Endothelial cell of umbilical vein (primary cell): Measurements from ENCODE around the gene ASIC1. TPM values are rescaled to one million over a fixed set of nuclear protein-coding genes. Genes with fewer than 3 reads are reported as not detected.

Source experiments
- BruUV-seq: library from RNA; stranded (reverse); fragments of 400-500 nt; replicated peaks from 2 replicates; lab custom pipeline; 2021; lab: Mats Ljungman, UMichigan
- CTCF ChIA-PET: fragments of 300-600, 350-600 bp; sonication (Branson Sonifier 250); formaldehyde crosslinking; loops from one replicate; lab custom pipeline; 2021; ENCODE audit warnings: antibody characterized with exemption, inconsistent platforms; lab: Charles Lee
- POLR2A ChIA-PET: fragments of 300-600, 350-600 bp; sonication (Branson Sonifier 250); formaldehyde crosslinking; loops from one replicate; lab custom pipeline; 2021; ENCODE audit warnings: antibody characterized with exemption, inconsistent platforms; lab: Charles Lee
- DNase-seq: peaks from one replicate; pipeline ENCODE4 v3.0.0-alpha.2; 2011; ENCODE audit warnings: low read depth, low spot score
- FAIRE-seq: peaks from 2 replicates; lab custom pipeline; 2011; peaks lifted over from hg19 to GRCh38; lab: Jason Lieb, UNC
- H2AFZ ChIP-seq: 2 replicates; pipeline ENCODE4 v1.6.0; 2012; ENCODE audit warnings: low read depth, low read length, control low read depth, inconsistent platforms
- H3K27ac ChIP-seq: 2 replicates; pipeline ENCODE4 v1.5.1; 2011; ENCODE audit warnings: low read depth, mild to moderate bottlenecking, control low read depth, low read length, moderate library complexity; ENCODE audit not compliant: insufficient read depth
- H3K27me3 ChIP-seq, 2 experiments: 2 replicates each; pipeline versions ENCODE4 v1.6.0 to v1.6.1; 2011; ENCODE audit warnings: low read length in 2 of 2, mixed read lengths in 1 of 2; ENCODE audit not compliant: control insufficient read depth in 2 of 2, insufficient read depth in 2 of 2
- H3K36me3 ChIP-seq, 2 experiments: 2 replicates in 1 of 2; 3 replicates in 1 of 2; pipeline ENCODE4 v1.5.1; 2011; ENCODE audit warnings: low read length in 2 of 2, mild to moderate bottlenecking in 1 of 2, moderate library complexity in 1 of 2; ENCODE audit not compliant: control insufficient read depth in 2 of 2, insufficient read depth in 2 of 2; ENCODE audit errors: extremely low read depth in 1 of 2
- H3K4me1 ChIP-seq: 3 replicates; pipeline ENCODE4 v1.5.1; 2011; ENCODE audit warnings: mild to moderate bottlenecking, low read length; ENCODE audit not compliant: control insufficient read depth, insufficient read depth; ENCODE audit errors: extremely low read depth
- H3K4me2 ChIP-seq: 2 replicates; pipeline ENCODE4 v1.6.1; 2011; ENCODE audit warnings: low read length, control low read depth, mixed read lengths; ENCODE audit not compliant: insufficient read depth
- H3K4me3 ChIP-seq, 3 experiments: fragments of 200-600 bp in 1 of 3; sonication (generic), shearing (Covaris generic) in 1 of 3; replicated peaks in 1 of 3; 2 replicates each; pipeline ENCODE4 v1.5.1; 2011 to 2016; ENCODE audit warnings: control low read depth in 3 of 3, low read length in 3 of 3, mild to moderate bottlenecking in 2 of 3, inconsistent platforms in 1 of 3, low read depth in 1 of 3, moderate library complexity in 1 of 3; ENCODE audit not compliant: insufficient read depth in 1 of 3
- H3K79me2 ChIP-seq: 2 replicates; pipeline ENCODE4 v1.6.0; 2012; ENCODE audit warnings: low read length, inconsistent platforms; ENCODE audit not compliant: control insufficient read depth, insufficient read depth
- H3K9ac ChIP-seq: replicated peaks from 2 replicates; pipeline ENCODE3; 2011; ENCODE audit warnings: low read length, control low read depth; ENCODE audit not compliant: insufficient read depth; ENCODE audit errors: extremely low read depth
- H3K9me1 ChIP-seq: replicated peaks from 3 replicates; pipeline ENCODE4 v1.6.0; 2011; ENCODE audit warnings: mild to moderate bottlenecking, low read length; ENCODE audit not compliant: control insufficient read depth, insufficient read depth; ENCODE audit errors: extremely low read depth
- H3K9me3 ChIP-seq: replicated peaks from 2 replicates; pipeline ENCODE4 v1.5.1; 2012; ENCODE audit warnings: low read length, inconsistent platforms; ENCODE audit not compliant: control insufficient read depth, insufficient read depth
- H4K20me1 ChIP-seq: replicated peaks from 2 replicates; pipeline ENCODE3; 2011; ENCODE audit warnings: mild to moderate bottlenecking, low read length; ENCODE audit not compliant: control insufficient read depth, insufficient read depth; ENCODE audit errors: extremely low read depth
- EZH2 ChIP-seq: IDR thresholded peaks from 2 replicates; pipeline ENCODE4 v1.6.1; 2012; ENCODE audit warnings: borderline replicate concordance, low read depth, mild to moderate bottlenecking, moderate library complexity, low read length, inconsistent platforms; ENCODE audit not compliant: severe bottlenecking
- FOS ChIP-seq: IDR thresholded peaks from 2 replicates; pipeline ENCODE4 v1.6.1; 2011; ENCODE audit warnings: mild to moderate bottlenecking, low read length, moderate library complexity, borderline replicate concordance; ENCODE audit not compliant: insufficient read depth
- GATA2 ChIP-seq: IDR thresholded peaks from 2 replicates; pipeline ENCODE4 v1.7.0; 2011; ENCODE audit warnings: low read depth, mild to moderate bottlenecking, moderate library complexity, mixed read lengths, low read length; ENCODE audit not compliant: insufficient read length, insufficient read depth
- JUN ChIP-seq: IDR thresholded peaks from 2 replicates; pipeline ENCODE4 v1.6.1; 2011; ENCODE audit warnings: borderline replicate concordance, low read depth; ENCODE audit not compliant: insufficient read length, insufficient read depth
- MAX ChIP-seq: IDR thresholded peaks from 2 replicates; pipeline ENCODE4 v1.6.1; 2011; ENCODE audit not compliant: insufficient read depth, insufficient read length
- MYC ChIP-seq: IDR thresholded peaks from one replicate; pipeline ENCODE4 v1.6.1; 2011; ENCODE audit warnings: mild to moderate bottlenecking, low read depth, low read length
- POLR2A ChIP-seq: IDR thresholded peaks from 2 replicates; pipeline ENCODE4 v1.6.1; 2012; ENCODE audit warnings: low read depth, mild to moderate bottlenecking, control low read depth, low read length
- POLR2AphosphoS5 ChIP-seq: IDR thresholded peaks from 2 replicates; pipeline ENCODE4 v1.6.1; 2012; ENCODE audit warnings: low read depth, mild to moderate bottlenecking, control low read depth, low read length, moderate library complexity; ENCODE audit not compliant: insufficient read depth
- dilution Hi-C: fragments of 300-500 bp; cut with MboI; formaldehyde crosslinking; loops from one replicate; pipeline ENCODE4 v1.15.0; 2019; ENCODE audit warnings: low sequenced_read_pairs; ENCODE audit not compliant: extremely low pct_ligation_motif_present
- intact Hi-C: fragments of 100-400 bp; cut with micrococcal nuclease; formaldehyde crosslinking; loops from one replicate; pipeline ENCODE4 v1.10.0; 2022
- polyA plus RNA-seq, 4 experiments: library from polyadenylated mRNA; depleted of rRNA in 3 of 4; stranded (reverse) in 3 of 4; unstranded in 1 of 4; fragments of >200 nt; gene quantifications; 2 replicates each; pipeline versions ENCODE4 v1.2.1 to v1.2.3, GENCODE V29; 2011 to 2012; ENCODE audit warnings: missing spikeins in 1 of 4
- total RNA-seq: library from RNA; stranded (reverse); gene quantifications from 2 replicates; pipeline ENCODE4 v1.2.3, GENCODE V29; 2021
- TF ChIP-seq, protein P1 (sequence below), 2 donors: IDR thresholded peaks; 1 replicate in 1 of 2; 2 replicates in 1 of 2; pipeline ENCODE4 v1.5.1; 2011; ENCODE audit warnings: low read length in 2 of 2, mild to moderate bottlenecking in 2 of 2, moderate library complexity in 2 of 2, control low read depth in 1 of 2, inconsistent platforms in 1 of 2, low read depth in 1 of 2; ENCODE audit not compliant: insufficient read depth in 1 of 2; ENCODE audit errors: extremely low read depth in 1 of 2

The ASIC1 gene
- total and polyA plus RNA-seq, 2 donors (not counting 3 experiments of a cell fraction or from before 2014, with no cell fraction given) = 0.53 to 0.66 TPM

DNA sequence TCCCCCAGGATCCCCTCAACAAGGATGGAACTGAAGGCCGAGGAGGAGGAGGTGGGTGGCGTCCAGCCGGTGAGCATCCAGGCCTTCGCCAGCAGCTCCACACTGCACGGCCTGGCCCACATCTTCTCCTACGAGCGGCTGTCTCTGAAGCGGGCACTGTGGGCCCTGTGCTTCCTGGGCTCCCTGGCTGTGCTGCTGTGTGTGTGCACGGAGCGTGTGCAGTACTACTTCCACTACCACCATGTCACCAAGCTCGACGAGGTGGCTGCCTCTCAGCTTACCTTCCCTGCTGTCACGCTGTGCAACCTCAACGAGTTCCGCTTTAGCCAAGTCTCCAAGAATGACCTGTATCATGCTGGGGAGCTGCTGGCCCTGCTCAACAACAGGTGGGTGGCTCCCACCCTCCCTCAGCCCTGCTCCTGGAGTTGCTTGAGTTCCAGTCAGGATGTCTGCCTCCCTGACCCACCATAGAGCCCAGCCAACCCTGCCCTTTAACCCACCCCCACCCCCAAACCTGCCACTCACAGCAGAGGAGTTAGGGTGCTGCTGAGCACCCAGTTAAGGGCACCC, 1.4 kb downstream of the ASIC1 start:
- peak; percentile 45 for TF ChIP-seq EZH2
- no peak for TF ChIP-seq MAX
- no peak for TF ChIP-seq POLR2A
- TF ChIP-seq GATA2 = no peak
- TF ChIP-seq JUN = no peak
- dilution Hi-C loops = loop anchor here (25.0 kb wide), 1 partner anchor 97 kb away; the partner anchor contains the start of genes AQP2, AQP5 and AQP6
- Histone ChIP-seq H3K27ac (no peak overlapping the region), H3K36me3 (no peaks in the 10 kb centered on the region), H3K79me2 (no peaks in the 10 kb centered on the region), H3K9ac (no peak overlapping the region), H3K9me3 (no peaks in the 10 kb centered on the region), H3K4me2 (no peak overlapping the region), H3K4me1 (peaks cover 5% of the 10 kb centered on the region), H2AFZ (no peak overlapping the region), H3K4me3 (no peak overlapping the region), H3K9me1 (no peaks in the 10 kb centered on the region), H4K20me1 (no peaks in the 10 kb centered on the region), H3K27me3 (peaks cover 43 to 46% of the 10 kb centered on the region in 2 experiments)
- DNase-seq (no peak), FAIRE-seq (no peak)
- intact Hi-C loops = no loop called here
- POLR2A ChIA-PET = interaction anchor here (0.5 kb wide), 1 partner anchor 84 kb away, joined by 3 read pairs; no protein-coding TSS in a partner anchor
- CTCF ChIA-PET = interaction anchor here (0.8 to 7.7 kb wide), 8 partner anchors 9 to 192 kb away, joined by 3 to 168 read pairs (median 4); partner anchors contain the start of gene AQP6
- BruUV-seq = no TSS peak

GRCh38 chr12:50059440-50060119, 2.2 kb downstream of the ASIC1 start:
- H4K20me1 ChIP-seq = no peaks in the 10 kb centered on the region
- H2AFZ ChIP-seq = no peak overlapping the region
- no peaks in the 10 kb centered on the region for H3K79me2 ChIP-seq
- H3K9me3 ChIP-seq = no peaks in the 10 kb centered on the region
- peaks cover 46 to 50% of the 10 kb centered on the region in 2 experiments for H3K27me3 ChIP-seq
- ChIA-PET POLR2A (no interaction called here), CTCF (interaction anchor here (0.8 to 7.7 kb wide), 6 partner anchors 9 to 193 kb away, joined by 3 to 168 read pairs (median 6); partner anchors contain the start of gene AQP6)
- intact Hi-C loops = no loop called here
- H3K9ac ChIP-seq = no peak overlapping the region
- dilution Hi-C loops = loop anchor here (25.0 kb wide), 1 partner anchor 97 kb away; the partner anchor contains the start of genes AQP2, AQP5 and AQP6
- TF ChIP-seq GATA2 (no peak), MAX (no peak), MYC (no peak), FOS (no peak), POLR2AphosphoS5 (no peak), EZH2 (no peak), POLR2A (no peak), JUN (no peak)
- TF ChIP-seq, protein P1, sequence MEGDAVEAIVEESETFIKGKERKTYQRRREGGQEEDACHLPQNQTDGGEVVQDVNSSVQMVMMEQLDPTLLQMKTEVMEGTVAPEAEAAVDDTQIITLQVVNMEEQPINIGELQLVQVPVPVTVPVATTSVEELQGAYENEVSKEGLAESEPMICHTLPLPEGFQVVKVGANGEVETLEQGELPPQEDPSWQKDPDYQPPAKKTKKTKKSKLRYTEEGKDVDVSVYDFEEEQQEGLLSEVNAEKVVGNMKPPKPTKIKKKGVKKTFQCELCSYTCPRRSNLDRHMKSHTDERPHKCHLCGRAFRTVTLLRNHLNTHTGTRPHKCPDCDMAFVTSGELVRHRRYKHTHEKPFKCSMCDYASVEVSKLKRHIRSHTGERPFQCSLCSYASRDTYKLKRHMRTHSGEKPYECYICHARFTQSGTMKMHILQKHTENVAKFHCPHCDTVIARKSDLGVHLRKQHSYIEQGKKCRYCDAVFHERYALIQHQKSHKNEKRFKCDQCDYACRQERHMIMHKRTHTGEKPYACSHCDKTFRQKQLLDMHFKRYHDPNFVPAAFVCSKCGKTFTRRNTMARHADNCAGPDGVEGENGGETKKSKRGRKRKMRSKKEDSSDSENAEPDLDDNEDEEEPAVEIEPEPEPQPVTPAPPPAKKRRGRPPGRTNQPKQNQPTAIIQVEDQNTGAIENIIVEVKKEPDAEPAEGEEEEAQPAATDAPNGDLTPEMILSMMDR (IDR thresholded peaks at IDR 0.05; ENCODE audit: extremely low read depth in 1 of 2, insufficient read depth in 1 of 2, low read depth in 1 of 2, low read length in 2 of 2) = no peak
- H3K4me1 ChIP-seq = peaks cover 5% of the 10 kb centered on the region
- no peak overlapping the region for H3K27ac ChIP-seq
- BruUV-seq = no TSS peak
- FAIRE-seq (no peak), DNase-seq (no peak)
- no peak overlapping the region for H3K4me2 ChIP-seq
- no peak overlapping the region for H3K4me3 ChIP-seq
- H3K9me1 ChIP-seq = no peaks in the 10 kb centered on the region
- H3K36me3 ChIP-seq = no peaks in the 10 kb centered on the region
